AG08396 (cell line): ENCODE data around the gene ENDOV.
A peak's percentile ranks its signal among the peaks of the same experiment; 100 is the strongest.
"Not testable (repeated sequence)": the region's sequence is repeated elsewhere in the genome, so short reads cannot be mapped to it uniquely, and the experiment has no call there.

ENCODE experiments used
- DNase-seq: peaks from one replicate; pipeline ENCODE4 v3.0.0; 2012; ENCODE audit warnings: low spot score, mixed read lengths

Gene ENDOV

DNA sequence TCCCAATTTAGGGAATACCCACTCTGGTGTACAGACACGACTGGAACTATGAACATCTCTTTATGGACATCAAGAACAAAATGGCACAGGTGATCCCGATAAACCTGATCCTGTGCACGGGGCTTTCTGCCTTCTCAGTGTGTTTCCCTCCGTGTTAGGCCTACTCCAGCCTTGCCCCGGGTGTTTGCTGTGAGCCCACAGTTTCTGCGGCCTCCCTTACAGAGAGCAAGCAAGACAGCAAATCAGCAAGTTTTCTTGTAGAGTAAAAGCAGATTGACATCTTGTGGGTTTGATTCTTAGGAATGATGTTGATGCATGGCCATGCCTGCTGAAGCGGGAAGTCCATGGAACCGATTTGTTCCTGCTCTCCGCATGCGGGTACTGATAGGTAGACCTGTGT, 26.4 kb upstream of the ENDOV start:
- DNase-seq: no peak

DNA sequence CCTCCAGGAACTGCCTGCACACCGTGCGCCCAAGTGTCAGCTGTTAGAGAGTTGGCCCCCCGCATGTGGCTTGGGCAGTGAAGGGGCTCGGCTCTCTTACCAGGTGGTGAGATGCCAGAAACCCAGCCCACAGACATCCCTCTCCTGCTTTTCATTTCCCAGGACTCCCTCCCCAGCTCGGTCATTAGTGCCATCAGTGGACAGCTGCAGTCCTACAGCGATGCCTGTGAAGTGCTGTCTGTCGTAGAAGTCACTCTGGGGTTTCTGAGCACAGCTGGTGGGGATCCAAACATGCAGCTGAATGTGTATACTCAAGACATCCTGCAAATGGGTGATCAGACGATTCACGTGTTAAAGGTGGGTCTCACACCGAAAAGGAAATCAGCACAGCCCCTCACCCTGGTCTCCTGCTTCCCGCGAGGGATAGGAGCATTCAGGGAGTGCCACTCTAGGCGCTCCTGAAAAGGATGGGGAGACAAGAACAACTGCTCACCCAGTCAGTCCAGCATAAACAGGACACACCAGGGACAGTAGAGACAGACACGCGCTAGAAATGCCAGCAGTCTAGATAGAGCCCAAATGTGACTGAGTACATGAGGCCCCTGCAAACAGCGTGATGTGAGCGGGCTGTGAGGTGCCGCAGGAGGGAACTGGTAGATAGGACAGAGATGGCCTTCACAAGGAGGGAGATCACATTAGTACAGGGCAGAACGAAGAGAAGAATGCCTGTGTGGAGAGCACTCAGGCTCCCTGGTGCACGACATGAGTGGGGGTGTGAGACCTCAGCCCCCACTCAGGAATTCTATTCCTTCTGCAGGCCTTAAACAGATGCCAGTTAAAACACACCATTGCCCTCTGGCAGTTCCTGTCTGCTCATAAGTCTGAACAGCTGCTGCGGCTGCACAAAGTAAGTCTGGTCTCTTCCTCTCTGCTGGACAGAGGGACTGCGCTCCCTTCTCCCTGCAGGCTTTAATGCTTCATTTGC, 25.7 kb upstream of the ENDOV start:
- no peak for DNase-seq

DNA sequence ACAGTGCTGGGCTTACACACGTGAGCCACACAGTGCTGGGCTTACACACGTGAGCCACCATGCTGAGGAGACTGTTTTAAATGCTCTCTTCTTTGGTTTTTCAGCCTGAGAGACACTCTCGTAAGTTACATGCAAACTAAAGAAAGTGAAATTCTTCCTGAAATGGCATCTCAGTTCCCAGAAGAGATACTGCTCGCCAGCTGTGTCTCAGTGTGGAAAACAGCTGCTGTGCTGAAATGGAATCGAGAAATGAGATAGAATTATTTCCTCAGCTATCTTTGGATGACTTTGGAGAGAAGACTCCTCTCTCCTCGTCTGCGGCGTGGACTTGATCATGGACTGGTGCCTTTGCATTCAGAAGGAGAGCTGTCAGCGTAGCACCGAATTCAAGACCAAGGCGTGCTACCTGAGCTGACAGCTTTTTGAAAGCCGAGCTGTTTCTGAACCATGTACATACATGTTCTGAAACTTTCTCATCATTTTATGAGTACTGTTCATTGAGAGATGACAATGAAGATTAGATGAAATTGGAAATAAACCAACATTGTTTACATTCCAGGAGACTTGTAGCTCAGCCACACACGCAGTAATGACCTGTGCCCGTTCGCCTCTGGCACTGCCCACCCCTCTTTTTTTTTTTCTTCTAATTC, 21.6 kb upstream of the ENDOV start:
- DNase-seq: no peak

DNA sequence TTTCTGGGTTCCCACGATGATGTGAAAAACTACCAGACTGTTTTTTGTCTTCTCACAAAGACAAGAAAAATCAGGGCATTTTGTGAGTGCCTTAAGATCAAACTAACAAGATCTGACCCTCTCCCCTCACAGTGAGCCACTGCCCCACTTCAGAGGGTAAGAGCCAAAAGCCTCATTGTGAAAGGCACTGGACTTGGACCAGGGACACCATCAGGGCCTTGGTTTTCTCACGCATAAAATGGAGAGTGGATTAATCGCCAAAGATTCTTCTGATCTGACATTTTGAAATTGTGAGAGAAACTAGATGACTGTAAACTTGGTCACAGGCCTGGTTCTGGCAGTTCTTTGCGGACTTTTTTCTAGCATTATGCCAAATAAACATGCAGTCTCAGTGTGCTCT, 21.0 kb upstream of the ENDOV start:
- DNase-seq: no peak

DNA sequence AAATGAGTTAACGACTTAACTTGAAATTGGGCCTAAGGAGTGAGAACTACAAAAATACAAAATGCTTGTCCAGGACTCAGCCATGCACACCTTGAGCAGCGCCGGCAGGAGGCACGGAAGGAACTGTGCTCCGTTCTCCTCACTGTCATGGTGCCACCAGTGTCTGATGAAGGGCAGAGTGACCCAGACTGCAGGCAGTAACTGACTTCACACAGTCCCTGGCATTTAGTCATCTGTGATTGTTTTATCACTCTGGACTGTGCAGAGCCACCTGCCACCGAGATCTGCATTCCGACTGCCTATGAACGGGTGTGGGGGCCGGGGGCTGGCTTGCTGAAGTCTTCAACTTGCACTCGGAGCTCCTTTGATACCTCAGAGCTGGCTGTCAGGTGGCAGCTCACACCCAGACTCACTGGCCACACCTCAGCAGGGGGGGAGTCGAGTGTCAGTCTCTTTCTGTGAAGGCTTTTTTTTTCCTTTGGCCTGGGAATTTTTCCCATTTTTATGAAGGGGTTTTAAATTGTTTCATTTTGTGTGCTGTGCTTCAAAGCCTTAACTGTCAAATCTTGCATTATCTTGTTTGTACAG, 20.2 kb upstream of the ENDOV start:
- DNase-seq: no peak

DNA sequence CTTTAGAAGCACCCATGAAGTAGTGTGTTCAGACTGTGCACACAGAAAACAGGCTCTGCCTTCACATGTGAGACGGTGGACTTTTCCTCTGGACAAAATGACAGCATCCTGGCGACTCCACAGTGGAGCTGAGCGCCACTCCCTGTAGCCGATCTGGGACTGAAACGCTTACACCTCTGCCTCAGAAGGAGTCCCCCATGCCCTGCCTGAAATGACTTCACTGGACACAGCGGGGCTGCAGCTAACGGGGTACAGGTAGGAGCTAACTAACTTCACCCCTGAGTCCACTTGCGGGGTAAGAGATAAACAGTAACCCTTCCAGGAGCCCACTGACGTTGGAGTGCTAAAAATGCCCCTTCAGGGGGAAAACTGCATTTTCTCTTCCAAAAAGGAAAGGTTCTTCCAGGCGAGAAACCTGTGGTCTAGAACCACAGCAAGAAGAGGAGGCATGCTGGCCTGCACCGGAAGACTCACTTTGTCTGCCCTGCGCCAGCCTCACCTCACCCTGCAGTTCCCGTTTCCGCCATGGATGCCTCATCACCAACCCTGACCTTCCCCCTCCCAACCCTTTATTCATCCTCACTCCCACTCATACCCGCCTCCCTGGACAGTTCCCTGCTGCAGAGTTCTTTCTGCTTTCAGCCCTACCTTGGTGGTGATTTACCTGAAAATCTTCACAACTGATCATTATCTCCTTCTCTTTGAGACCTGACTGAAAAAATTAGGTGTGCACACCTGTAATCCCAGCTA, 19.4 kb upstream of the ENDOV start:
- no peak for DNase-seq

DNA sequence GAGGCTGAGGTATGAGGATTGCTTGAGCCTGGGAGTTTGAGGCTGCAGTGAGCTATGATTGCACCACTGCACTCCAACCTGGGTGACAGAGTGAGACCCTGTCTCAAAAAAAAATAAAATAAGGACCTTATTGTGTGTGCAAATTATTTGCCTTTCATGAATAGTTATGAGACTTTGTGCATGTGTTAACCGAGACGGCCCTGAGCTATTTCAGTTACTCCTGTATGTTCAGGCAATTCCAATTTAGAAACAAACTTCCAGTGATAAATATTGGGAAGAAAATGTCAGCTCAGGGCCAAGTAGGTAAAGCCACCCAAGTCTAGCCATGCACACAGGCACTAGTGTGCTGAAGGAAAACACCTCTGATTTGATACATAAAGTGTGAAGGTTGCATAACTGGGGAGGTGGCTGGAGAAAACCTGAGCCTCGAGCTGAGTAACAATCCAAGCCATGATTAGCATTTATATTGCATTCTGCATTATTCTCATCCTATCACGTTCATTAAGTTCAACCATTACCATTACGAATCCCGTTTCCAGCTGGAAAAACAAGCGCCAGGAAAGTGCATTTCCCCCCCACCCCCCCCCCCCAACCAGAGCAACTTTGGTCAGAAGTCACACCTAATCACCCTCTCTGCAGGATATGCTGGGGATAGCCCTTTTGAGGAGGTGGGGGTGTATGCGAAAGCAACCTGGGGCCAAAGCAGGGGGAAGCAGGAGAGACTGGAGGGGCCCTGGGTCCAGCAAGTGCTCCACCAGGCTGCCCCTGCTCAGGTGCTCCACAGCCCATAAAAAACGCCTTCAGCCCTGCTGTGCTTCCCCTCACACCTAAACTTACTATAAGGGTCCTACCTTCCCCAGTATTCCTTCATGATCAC, 18.6 kb upstream of the ENDOV start:
- DNase-seq: no peak

DNA sequence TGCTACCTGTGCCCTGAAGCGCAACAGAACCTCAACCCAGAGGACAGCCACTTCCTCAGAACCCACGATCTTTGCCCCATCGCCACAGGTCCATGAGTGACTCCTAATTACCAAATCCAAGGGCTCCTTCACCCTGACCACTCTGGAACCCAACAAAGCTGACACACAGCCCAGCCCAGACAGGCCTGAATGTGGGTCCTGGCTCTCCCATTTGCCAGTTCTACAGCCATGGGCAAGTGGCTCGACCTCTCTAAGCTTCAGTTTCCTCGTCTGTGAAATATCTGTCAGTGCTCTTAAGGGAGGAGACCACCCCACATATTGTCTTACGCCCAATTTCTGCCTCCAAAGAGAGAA, 18.0 kb upstream of the ENDOV start:
- no peak for DNase-seq

DNA sequence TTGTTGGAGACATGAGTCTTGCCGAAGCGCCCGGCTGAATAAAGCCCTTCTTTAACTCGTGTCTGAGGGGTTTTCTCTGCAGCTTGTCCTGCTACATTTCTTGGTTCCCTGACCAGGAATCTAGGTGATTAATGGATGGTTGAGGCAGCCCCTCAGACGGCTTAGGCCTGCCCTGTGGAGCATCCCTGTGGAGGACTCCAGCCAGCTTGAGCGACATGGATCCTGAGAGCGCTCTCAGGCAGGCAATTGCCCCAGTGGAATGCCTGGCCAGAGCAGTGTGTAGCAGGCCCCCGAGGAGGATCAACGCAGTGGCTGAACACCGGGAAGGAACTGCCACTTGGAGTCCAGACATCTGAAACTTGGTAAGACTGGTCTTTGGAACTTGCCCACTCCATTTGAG, 17.3 kb upstream of the ENDOV start:
- DNase-seq: no peak

DNA sequence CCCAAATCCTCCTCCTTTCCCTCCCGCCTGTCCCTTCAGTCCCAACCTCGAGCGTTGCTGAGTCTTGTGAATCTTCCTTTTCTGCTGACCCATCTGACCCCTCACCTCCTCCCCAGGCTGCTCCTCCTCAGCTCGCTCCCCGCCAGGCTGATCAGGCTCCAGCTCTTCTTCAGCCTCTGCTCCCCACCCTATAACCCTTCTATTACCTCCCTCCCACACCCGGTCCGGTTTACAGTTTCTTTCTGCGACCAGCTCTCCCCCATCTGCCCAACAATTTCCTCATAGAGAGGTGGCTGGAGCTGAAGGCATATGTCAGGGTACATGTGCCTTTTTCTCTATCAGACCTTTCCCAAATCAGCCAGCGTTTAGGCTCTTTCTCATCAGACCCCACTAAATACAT, 13.9 kb upstream of the ENDOV start:
- not testable (repeated sequence) for DNase-seq

DNA sequence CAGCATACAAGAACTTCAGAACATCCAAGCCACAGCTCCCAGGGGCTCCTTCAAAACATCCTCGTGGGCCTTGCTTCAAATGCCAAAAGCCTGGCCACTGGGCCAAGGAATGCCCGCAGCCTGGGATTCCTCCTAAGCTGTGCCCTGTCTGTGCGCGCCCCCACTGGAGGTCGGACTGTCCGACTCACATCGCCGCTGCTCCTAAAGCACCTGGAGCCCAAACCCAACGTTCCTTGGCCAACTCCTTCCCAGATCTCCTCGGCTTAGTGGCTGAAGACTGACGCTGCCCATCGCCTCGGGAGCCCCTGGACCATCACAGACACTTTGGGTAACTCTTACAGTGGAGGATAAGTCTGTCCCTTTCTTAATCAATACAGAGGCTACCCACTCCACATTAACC, 12.9 kb upstream of the ENDOV start:
- DNase-seq: not testable (repeated sequence)

DNA sequence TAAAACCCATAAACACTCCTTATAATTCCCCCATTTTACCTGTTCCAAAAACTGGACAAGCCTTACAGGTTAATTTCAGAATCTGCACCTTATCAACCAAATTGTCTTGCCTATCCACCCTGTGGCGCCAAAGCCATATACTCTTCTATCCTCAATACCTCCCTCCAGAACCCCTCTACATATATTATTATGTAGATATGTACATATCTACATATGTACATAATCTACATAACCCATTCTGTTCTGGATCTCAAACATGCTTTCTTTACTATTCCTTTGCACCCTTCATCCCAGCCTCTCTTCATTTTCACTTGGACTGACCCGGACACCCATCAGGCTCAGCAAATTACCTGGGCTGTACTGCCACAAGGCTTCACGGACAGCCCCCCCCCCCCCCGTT, 12.0 kb upstream of the ENDOV start:
- no peak for DNase-seq

DNA sequence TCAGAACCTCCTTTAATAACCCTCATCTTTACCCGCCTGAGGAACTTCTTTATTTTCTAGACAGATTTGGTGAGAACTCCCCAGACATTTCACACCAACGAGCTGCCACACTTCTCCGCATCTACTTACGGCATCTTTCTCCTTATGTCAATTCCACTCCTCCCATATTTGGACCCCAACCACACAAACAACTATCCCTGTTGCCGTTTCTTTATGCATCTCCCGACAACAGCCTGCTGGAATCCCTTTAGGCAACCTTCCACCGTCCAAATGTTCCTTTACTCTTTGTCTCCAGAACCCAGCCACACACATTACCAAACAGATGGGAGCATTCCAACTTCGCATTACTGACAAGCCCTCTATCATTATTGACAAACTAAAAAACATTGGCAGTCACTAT, 8.8 kb upstream of the ENDOV start:
- no peak for DNase-seq

DNA sequence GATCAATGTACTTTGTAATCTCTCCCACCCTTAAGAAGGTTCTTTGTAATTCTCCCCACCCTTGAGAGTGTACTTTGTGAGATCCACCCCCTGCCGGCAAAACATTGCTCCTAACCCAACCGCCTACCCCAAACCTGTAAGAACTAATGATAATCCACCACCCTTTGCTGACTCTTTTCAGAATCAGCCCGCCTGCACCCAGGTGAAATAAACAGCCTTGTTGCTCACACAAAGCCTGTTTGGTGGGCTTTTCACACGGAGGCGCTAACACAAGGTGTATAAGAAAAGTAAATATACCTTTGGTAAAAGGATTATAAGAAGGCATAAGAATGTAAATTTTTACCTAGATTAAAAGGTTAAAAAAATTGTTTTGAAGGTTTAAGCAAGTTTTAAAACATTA, 7.0 kb upstream of the ENDOV start:
- DNase-seq: not testable (repeated sequence)

DNA sequence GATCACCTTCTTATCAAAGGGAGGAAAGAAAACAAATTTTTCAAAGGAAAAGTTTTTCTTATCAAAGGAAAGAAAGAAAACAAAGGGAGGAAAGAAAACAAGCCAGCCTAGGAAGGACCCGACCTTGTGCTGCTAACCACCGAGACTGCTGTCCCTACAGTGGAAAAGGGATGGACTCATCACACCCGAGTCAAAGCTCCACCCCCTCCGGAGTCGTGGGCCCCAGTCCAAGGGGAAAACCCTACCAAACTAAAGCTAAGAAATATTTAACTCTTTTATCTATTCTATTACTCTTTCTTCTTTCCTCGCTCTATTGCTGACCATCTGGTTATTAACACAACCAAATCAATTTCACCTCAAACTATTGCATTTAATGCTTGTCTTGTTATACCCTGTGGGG, 6.1 kb upstream of the ENDOV start:
- DNase-seq: no peak

DNA sequence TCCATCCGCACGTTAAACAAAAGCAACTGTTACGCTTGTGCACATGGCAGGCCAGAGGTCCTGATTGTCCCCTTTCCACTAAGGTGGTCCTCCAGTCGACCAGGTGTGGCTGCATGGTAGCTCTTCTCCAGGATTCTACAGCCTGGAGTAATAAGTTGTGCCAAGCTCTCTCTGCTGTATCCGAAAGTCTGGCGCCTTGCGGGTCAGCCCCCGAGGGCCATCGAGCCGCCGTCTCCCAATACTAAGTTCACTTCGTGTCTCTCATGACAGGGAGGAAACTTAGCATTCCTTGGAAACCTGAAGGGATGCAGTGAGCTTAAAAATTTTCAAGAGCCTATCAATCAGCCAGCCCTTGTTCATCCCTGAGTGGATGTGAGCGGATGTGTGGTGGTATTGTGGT, 5.3 kb upstream of the ENDOV start:
- DNase-seq: no peak

DNA sequence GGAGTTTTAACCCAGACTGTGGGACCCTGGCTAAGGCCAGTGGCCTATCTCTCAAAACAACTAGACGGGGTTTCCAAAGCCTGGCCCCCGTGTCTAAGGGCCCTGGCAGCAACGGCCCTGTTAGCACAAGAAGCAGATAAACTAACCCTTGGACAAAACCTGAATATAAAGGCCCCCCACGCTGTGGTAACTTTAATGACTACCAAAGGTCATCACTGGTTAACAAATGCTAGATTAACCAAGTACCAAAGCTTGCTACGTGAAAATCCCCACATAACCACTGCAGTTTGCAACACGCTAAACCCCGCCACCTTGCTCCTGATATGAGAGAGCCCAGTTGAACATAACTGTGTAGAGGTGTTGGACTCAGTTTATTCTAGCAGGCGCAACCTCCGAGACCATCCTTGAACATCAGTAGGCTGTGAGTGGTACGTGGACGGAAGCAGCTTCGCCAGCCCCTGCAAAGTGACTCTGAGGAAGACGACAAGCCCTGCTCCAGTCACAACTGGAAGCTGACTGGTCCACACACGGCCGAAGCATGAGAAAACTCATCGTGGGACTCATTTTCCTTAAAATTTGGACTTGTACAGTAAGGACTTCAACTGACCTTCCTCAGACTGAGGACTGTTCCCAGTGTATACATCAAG, 4.4 kb upstream of the ENDOV start:
- DNase-seq: not testable (repeated sequence)

DNA sequence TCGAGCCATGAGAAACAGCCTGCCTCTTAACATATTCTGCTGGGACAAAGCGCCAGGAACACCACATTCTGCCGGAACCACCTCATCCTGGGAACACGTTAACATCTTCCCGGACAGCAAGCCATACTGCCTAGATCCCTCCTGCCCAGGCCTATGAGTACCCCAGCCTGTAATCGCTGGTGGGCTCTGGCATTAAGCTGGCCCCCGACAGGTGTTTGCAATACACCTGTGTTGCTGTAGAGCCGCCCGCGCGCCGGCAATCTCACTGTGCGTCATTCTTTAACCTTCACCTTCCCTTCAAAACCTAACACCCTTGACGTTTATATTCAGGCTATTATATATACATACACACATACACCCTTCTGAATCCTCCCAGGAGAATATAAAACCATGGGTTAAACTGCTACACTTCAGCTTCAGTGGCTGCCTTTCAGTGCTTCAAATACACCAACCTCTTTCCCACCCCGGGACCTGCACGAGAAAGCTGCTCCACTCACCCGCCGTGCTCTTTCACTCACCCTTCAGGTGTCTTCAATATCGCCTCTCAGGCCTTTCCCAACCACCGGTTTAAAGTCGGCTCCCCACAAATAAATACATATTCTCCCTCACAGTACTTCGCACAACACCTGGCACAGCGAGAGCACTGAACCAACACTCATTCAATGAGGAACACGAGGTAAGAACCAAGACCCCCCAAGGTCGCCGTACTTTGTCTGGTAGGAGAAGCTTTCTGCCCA, 1.0 kb upstream of the ENDOV start:
- DNase-seq: peak; percentile 17

DNA sequence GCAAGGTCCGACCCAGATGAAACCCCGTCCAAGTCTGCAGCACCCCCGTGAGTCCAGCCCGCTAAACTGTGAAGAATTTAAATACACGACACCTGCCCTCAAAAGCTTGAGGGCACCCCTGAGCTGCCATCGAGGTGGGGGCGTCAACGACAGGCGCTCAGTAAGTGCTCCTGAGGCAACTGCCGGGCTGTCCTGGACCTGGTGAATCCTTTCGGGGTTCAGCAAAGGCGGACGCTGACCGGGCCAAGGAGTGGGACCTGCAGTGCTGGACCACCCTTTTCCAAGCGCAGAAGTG, 512 bp upstream of the ENDOV start:
- DNase-seq: no peak

DNA sequence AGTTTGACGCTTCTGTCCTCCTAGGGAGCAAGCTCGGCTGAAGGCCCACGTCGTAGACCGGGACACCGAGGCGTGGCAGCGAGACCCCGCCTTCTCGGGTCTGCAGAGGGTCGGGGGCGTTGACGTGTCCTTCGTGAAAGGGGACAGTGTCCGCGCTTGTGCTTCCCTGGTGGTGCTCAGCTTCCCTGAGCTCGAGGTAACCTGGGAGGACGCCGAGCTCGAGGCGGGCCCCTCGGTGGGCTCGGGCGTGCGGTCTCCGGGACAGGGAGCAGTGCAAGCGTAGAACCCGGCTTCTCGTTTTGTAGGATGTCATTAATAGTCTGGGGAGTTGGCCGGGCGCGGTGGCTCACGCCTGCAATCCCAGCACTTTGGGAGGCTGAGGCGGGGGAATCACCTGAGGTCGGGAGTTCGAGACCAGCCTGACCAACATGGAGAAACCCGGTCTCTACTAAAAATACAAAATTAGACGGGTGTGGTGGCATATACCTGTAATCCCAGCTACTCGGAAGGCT, 715 bp downstream of the ENDOV start:
- no peak for DNase-seq
